Pancreas (tissue), 10 donors: Measurements from ENCODE around the gene TNRC6C. TPM values are rescaled to one million over a fixed set of nuclear protein-coding genes. Genes with fewer than 3 reads are reported as not detected.

Source experiments
- ATAC-seq, 4 donors: fragments of 200-7000 bp; cut with Tn5 transposase; one replicate each; pipeline versions ENCODE4 v1.8.0 to v1.9.1; 2020; ENCODE audit warnings: mild to moderate bottlenecking in 4 of 4, moderate library complexity in 4 of 4
- DNase-seq, 6 donors: peaks; one replicate each; pipeline ENCODE4 v3.0.0-alpha.2; 2020
- FAIRE-seq: peaks from 2 replicates; lab custom pipeline; 2012; peaks lifted over from hg19 to GRCh38; lab: Jason Lieb, UNC
- H3K27ac ChIP-seq, 4 donors: fragments of 200-600 bp; sonication (generic); 1 replicate in 3 of 4; 2 replicates in 1 of 4; pipeline versions ENCODE4 v1.5.0 to v1.8.0; 2020
- H3K27me3 ChIP-seq, 4 donors: fragments of 200-600 bp; one replicate each; pipeline ENCODE4 v1.8.0; 2021
- H3K36me3 ChIP-seq, 3 donors: fragments of 200-600 bp; sonication (generic) in 1 of 3; one replicate each; pipeline versions ENCODE4 v1.5.0 to v1.8.0; 2020 to 2021
- H3K4me1 ChIP-seq, 3 donors: fragments of 200-600 bp; one replicate each; pipeline ENCODE4 v1.8.0; 2021
- H3K4me3 ChIP-seq, 4 donors: fragments of 200-600 bp; sonication (generic) in 2 of 4; one replicate each; pipeline versions ENCODE4 v1.5.0 to v1.8.0; 2020 to 2021
- H3K9me3 ChIP-seq, 4 donors: fragments of 200-600 bp; one replicate each; pipeline ENCODE4 v1.8.0; 2021
- CTCF ChIP-seq, 4 donors: fragments of 200-600 bp; sonication (generic) in 3 of 4; IDR thresholded peaks; one replicate each; pipeline versions ENCODE4 v1.5.0 to v1.8.0; 2021; ENCODE audit warnings: antibody characterized with exemption in 4 of 4
- WGBS, 2 donors: extraction: QIAGEN DNeasy Blood & Tissue Kit; methylation state at CpG; one replicate each; pipeline ENCODE4 v1.1.7; 2013; 5-methylcytosine and 5-hydroxymethylcytosine counted together
- intact Hi-C, 3 donors: fragments of 100-400 bp; cut with DNase I; formaldehyde crosslinking; loops; one replicate each; pipeline versions ENCODE4 v1.11.1 to v1.14.2; 2022
- polyA plus RNA-seq, 2 donors: library from polyadenylated mRNA; stranded (reverse); fragments of 200-250 nt; gene quantifications; one replicate each; pipeline ENCODE4 v1.2.3, GENCODE V29; 2013
- total RNA-seq, 6 donors: library from RNA; stranded (reverse); fragmentation: NEBNext Ultra II Directional in 4 of 6; extraction: Animal tissue kit (Norgen Biotek cat#: 25700) in 4 of 6; gene quantifications; one replicate each; pipeline versions ENCODE4 v1.2.1 to v1.2.4, GENCODE V29; 2021 to 2023
- donor health status: healthy with polysubstance abuse.
- donor health status: DM: no; HTN: no; CAD: no; lungs with moderate emphysema.
- donor health status: DM: no; HTN: no; CAD: no.
- donor health status: control.
- donor health status: control.
- donor health status: Bipolar disorder and iron deficiency.
- donor health status: DM: yes; HTN: yes; CAD: no.
- donor health status: DM: no; HTN: no; CAD: no.
- donor health status: DM: no; HTN: no; CAD: no.
- donor health status: DM: yes; HTN: yes; CAD: no.

TNRC6C gene
- total and polyA plus RNA-seq, 8 donors = 4.0 to 15.5 (median 7.7) TPM

- intact Hi-C loops = no loop called here
- no peak for FAIRE-seq
- no peak for ATAC-seq
- Histone ChIP-seq H3K4me3 (no peak overlapping the region), H3K4me1 (no peaks in the 10 kb centered on the region), H3K9me3 (no peaks in the 10 kb centered on the region), H3K36me3 (no peaks in the 10 kb centered on the region), H3K27me3 (peaks cover 0 to 3% (median 0%) of the 10 kb centered on the region in 4 donors), H3K27ac (no peak overlapping the region)
- 76 to 81% methylated on average over 7 of the region's 7 CpGs for WGBS, 2 donors
- DNase-seq = no peak
- TF ChIP-seq CTCF (IDR thresholded peaks at IDR 0.05) = no peak
Measured at GRCh38 chr17:77941004-77941403, 17.5 kb upstream of the TNRC6C start.

DNA sequence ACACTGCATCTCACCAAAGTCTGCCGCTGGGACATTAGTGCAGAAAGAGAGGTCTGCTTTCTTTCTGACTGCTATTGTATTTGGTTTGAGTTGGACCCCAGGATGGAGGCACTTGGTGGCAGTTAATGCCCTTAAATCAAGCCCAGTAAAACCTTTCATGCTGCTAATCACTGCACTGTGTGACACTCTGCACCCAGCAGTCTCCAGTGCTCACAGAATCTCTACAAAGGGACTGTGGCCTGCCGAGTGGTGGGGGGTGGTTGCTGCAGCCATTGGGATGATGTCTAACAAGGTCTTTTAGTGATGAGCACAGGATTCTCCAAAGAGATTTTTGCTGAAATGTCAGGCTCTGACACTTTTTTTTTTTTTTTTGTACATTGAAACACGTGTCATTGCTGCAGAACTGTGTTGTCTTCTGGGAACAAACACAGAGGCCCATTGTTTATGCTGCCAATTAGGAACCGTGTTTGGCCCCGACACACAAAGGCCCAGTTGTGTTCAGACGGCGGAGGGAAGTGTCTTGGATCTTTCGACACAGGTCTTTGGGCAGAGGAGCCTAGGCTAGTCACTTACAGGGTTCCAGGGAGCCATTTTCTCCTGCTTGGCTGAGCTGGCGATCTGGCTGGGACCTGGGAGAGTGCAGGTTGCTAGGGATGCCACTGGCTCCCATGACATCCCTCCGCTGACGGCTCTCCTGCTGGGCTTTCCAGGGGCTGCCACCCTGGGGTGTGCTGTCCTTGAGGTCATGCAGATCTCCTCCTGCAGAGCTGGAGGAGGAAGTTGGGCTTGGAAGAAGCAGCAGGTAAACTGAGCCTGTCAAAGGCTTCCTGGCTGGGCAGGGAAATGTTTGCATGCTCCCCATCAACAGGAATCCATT lies 16.2 kb upstream of the TNRC6C start:
- no peak for TF ChIP-seq CTCF (IDR thresholded peaks at IDR 0.05)
- FAIRE-seq (no peak), ATAC-seq (peak; percentile 46 to 91 (median 80)), DNase-seq (peak in 2 of 6 donors; percentile 27 to 37)
- Histone ChIP-seq H3K27me3 (peaks cover 0 to 3% (median 0%) of the 10 kb centered on the region in 4 donors), H3K36me3 (no peaks in the 10 kb centered on the region), H3K4me1 (no peaks in the 10 kb centered on the region), H3K9me3 (no peaks in the 10 kb centered on the region), H3K4me3 (no peak overlapping the region), H3K27ac (peak overlapping the region in 3 of 4 donors; percentile 43 to 58 (median 53))
- WGBS, 2 donors = 48 to 50% methylated on average over 11 of the region's 11 CpGs
- intact Hi-C loops = no loop called here

- DNase-seq (no peak), ATAC-seq (no peak), FAIRE-seq (no peak)
- H3K9me3 ChIP-seq = no peaks in the 10 kb centered on the region
- no peak overlapping the region for H3K4me3 ChIP-seq
- intact Hi-C loops = no loop called here
- no peak for TF ChIP-seq CTCF (IDR thresholded peaks at IDR 0.05)
- no peaks in the 10 kb centered on the region for H3K4me1 ChIP-seq
- peaks cover 0 to 3% (median 0%) of the 10 kb centered on the region in 4 donors for H3K27me3 ChIP-seq
- H3K27ac ChIP-seq = no peak overlapping the region
- no peaks in the 10 kb centered on the region for H3K36me3 ChIP-seq
- 63 to 71% methylated on average over 5 of the region's 5 CpGs for WGBS, 2 donors
Measured at GRCh38 chr17:77943971-77944370, 14.5 kb upstream of the TNRC6C start.

GRCh38 chr17:77944390-77945222 lies 13.9 kb upstream of the TNRC6C start:
- no peak for TF ChIP-seq CTCF (IDR thresholded peaks at IDR 0.05)
- DNase-seq (no peak), FAIRE-seq (no peak), ATAC-seq (peak in 1 of 4 donors; percentile 18)
- 70 to 75% methylated on average over 12 of the region's 12 CpGs for WGBS, 2 donors
- Histone ChIP-seq H3K27me3 (peaks cover 0 to 3% (median 0%) of the 10 kb centered on the region in 4 donors), H3K4me1 (no peaks in the 10 kb centered on the region), H3K9me3 (no peaks in the 10 kb centered on the region), H3K4me3 (no peak overlapping the region), H3K36me3 (no peaks in the 10 kb centered on the region), H3K27ac (no peak overlapping the region)
- intact Hi-C loops = no loop called here
